Superior temporal gyrus (tissue), 1 donor: ENCODE data around the gene HBEGF.
A peak's percentile ranks its signal among the peaks of the same experiment; 100 is the strongest.

ENCODE experiments used
- DNase-seq: peaks from one replicate; pipeline ENCODE4 v3.0.0-alpha.2; 2016; ENCODE audit errors: extremely low spot score

The HBEGF gene

DNA sequence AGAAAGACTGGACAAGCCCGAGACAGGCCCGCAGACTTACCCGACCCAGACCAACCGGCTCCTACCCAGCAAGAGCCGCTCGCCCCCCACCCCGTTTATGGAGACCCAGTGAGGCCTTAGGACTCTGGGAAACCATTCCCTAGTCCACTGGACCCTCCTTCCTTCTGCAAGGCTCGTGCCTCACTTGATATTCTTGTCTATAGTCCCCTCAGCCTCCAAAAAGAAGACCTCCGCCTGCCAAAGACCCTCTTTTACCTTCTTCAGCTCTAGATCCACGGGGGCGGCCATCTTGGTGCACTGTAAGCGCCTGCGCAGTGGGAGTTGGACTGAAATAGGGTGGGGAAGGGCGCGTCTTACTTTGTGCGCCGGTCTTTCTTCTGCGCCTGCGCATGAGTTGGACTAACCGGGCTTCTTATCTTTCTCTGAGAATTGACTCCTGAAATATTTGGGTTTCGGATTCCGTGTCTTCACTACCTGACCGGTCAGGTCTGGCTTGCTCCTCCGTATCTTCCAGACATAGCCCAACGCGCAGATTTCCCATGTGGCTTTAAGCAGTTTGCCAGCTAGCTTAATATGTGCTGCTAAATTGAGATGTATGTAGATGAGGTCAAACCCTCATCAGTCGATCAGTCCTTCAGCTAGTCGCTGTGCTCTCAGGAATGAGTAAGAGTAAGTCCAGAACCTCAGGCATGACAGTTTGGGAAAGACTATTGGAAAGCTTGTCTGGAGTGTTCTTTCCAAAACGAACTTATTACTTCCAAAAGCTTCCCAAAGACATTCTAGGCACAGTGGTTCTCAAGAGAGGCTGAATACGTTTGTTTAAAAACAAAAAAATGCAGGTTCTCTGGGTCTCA, 43.4 kb downstream of the HBEGF start, which contains the start of gene PFDN1:
TSS of gene PFDN1 (minus strand) at position 316 of the 854 bp plus-strand sequence. CDS start at position 288, 28 bp downstream.
- peak; percentile 98 for DNase-seq

DNA sequence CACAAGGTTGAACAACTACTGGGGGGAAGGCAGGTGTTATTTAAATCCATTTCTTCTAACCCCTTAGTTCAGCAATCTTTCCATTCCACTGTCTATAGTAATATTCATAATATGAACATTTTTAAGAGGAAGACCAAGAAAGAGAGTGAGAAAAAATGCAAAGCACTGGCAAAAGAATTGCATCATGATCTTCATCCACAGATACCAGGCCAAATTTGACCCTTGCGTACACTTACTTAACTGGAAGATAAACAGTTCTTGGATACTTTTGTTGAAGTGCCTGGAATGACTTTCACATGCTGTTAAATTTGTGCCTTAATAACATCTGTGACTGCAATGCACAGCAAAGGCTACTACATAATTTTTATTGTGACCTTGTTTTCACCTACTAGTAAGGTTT, 45.3 kb downstream of the HBEGF start:
- DNase-seq: no peak

DNA sequence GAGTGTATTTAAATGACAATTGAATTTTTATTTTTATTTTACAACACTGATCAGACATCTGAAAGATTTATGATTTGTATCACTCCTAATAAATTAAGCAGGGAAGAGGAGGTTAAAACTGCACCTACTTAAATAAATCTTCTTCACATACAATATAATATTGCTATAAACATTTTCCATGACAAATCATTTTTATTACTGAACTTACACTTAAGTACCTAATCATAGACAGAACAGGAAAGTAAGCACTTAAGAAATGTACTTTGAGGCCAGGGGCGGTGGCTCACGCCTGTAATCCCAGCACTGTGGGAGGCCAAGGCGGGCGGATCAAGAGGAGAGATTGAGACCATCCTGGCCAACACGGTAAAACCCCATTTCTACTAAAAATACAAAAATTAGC, 47.3 kb downstream of the HBEGF start:
- no peak for DNase-seq

- DNase-seq: no peak
Measured at GRCh38 chr5:140298183-140298601, 48.2 kb downstream of the HBEGF start.

DNA sequence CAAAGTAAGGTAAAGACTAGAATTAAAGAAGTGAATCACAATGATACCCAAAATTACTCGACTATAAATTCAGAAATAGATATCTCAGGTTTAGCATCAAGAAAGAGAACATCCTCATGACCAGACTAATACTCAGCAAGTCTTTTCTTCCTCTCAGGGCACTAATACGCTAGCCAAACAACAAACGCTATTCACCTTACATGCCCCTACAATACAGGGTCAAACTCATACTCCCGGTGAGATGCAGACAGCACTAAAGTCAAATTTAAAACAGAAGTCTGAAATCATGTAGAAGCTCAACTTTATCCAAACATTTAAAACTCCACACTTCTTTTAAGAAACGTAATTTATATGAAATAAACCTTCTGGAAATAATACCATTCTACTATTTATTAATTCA, 49.1 kb downstream of the HBEGF start:
- DNase-seq: no peak

- no peak for DNase-seq
Measured at GRCh38 chr5:140296289-140296688, 50.1 kb downstream of the HBEGF start.

DNA sequence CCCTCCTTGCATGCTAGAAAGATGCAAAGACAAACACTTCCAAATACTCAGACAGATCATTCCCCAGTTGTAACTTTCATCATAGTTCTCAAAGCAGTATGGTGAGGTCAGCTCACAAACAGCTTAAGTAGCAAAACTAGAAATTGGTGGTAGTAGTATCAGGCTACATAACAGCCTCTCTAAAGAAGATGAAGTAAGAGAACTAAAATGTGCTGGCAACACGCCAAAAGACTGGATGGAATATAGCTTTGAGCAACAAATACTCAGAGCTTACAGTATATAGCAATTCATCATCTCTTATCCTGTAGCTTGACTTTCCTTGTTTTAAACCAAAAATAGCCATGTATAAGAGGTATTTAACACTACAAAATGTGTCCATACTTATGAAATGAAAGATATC, 51.0 kb downstream of the HBEGF start:
- peak; percentile 66 for DNase-seq

GRCh38 chr5:140294753-140295152, 51.6 kb downstream of the HBEGF start:
- no peak for DNase-seq

DNA sequence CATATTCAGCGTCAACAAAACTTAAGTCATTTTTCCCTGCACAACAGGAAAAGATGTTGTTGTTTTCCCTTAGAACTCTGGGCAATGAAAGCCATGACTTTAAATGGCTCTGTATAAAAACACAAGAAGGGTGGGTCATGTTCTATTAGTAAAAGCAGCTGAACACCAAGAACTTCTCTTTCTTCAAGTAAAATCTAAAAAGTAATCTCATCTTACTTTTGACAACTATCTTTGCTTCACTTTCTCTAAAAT, 52.6 kb downstream of the HBEGF start:
- no peak for DNase-seq

- DNase-seq: peak; percentile 49
Measured at GRCh38 chr5:140293091-140293848, 53.1 kb downstream of the HBEGF start.

DNA sequence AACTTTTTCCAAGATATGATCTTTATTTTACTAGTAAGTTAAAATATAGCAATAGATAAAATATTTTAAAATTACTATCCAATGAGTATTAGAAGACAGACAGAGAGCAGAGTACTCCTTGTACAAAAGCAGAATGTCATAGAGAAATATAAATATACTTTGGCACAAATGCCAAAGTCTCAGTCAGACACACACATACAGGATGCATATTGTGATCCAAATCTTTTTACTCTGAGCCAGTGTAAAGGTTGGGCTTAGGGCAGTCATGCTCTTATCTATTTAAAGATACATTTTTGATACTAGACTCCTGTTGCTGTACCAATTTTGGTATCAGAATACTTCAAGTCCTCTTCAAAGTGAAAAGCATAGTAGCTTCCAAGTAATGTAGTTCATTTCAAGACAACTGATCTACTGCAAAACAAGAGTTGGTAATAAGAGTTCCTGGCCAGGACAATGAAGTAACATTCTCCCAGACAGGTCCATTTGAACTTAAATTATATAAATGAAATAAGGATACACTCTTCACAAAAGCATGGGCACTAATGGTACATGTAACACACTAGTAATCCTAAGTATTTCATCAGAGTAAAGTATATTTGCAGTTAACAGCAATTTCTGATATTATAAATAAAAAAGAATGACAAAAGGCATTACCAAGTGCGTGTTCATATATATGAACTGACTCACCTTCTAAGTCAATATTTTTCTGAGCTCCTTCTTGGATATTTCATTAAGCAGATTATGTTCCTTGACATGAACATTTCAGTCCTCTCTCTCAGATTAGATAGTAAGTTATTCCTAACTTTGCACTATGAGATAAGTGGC, 54.0 kb downstream of the HBEGF start:
- DNase-seq: no peak

- DNase-seq: no peak
Measured at GRCh38 chr5:140287801-140288521, 58.4 kb downstream of the HBEGF start.

DNA sequence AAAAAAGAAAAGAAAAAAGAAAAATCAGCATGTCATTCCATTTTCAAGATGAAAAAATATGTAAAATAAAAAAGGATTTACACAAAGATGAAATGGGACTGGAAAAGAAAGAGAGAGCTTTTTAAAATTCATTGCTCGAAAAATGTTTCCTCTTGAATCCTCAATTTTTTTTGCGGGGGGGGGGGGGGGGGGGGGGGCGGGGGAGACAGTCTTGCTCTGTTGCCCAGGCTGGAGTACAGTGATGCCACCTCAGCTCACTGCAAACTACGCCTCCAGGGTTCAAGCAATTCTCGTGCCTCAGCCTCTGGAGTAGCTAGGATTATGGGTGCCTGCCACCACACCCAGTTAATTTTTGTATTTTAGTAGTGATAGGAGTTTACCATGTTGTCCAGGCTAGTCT, 60.0 kb downstream of the HBEGF start:
- no peak for DNase-seq

- DNase-seq: no peak
Measured at GRCh38 chr5:140284013-140284412, 62.4 kb downstream of the HBEGF start.
